HG02870 (cell line): ENCODE data around the gene LRRC73.

Source experiments
- ATAC-seq: cut with Tn5 transposase; IDR thresholded peaks from one replicate; pipeline ENCODE4 v1.9.1; 2021; ENCODE audit warnings: mild to moderate bottlenecking, moderate library complexity; ENCODE audit not compliant: unreplicated experiment

The LRRC73 gene

GRCh38 chr6:43493833-43494232, 16.3 kb downstream of the LRRC73 start:
- no peak for ATAC-seq

- ATAC-seq: no peak
Observed at GRCh38 chr6:43493230-43493629, 16.9 kb downstream of the LRRC73 start.

GRCh38 chr6:43492673-43493072, 17.5 kb downstream of the LRRC73 start:
- ATAC-seq: no peak

GRCh38 chr6:43491750-43492661, 18.1 kb downstream of the LRRC73 start:
- ATAC-seq: no peak

- no peak for ATAC-seq
Observed at GRCh38 chr6:43490523-43490939, 19.6 kb downstream of the LRRC73 start.

GRCh38 chr6:43489277-43490072, 20.7 kb downstream of the LRRC73 start:
- ATAC-seq: no peak

- no peak for ATAC-seq
Observed at GRCh38 chr6:43488667-43489276, 21.4 kb downstream of the LRRC73 start.

- no peak for ATAC-seq
Observed at GRCh38 chr6:43481591-43482236, 28.4 kb downstream of the LRRC73 start.

GRCh38 chr6:43481075-43481474, 29.1 kb downstream of the LRRC73 start:
- ATAC-seq: no peak

GRCh38 chr6:43478008-43478372, 32.2 kb downstream of the LRRC73 start:
- no peak for ATAC-seq

- peak; percentile 94 for ATAC-seq
Observed at GRCh38 chr6:43477235-43478007, 32.7 kb downstream of the LRRC73 start, which contains the start of gene TJAP1. TSS of gene TJAP1 (plus strand) at chr6:43477570. CDS start at chr6:43499002, 21,432 bp downstream.

GRCh38 chr6:43476746-43477145, 33.4 kb downstream of the LRRC73 start:
- ATAC-seq: no peak

- ATAC-seq: no peak
Observed at GRCh38 chr6:43475516-43475915, 34.6 kb downstream of the LRRC73 start.

- ATAC-seq: no peak
Observed at GRCh38 chr6:43472515-43472914, 37.6 kb downstream of the LRRC73 start.

GRCh38 chr6:43471399-43471798, 38.7 kb downstream of the LRRC73 start:
- no peak for ATAC-seq

- no peak for ATAC-seq
Observed at GRCh38 chr6:43469947-43470346, 40.2 kb downstream of the LRRC73 start.

GRCh38 chr6:43468748-43469681, 41.1 kb downstream of the LRRC73 start:
- ATAC-seq: no peak

- ATAC-seq: no peak
Observed at GRCh38 chr6:43468240-43468639, 41.9 kb downstream of the LRRC73 start.

GRCh38 chr6:43467752-43468151, 42.4 kb downstream of the LRRC73 start:
- ATAC-seq: no peak
